ENCODE results near the gene REV1. TPM values are rescaled to one million over a fixed set of nuclear protein-coding genes. Genes with fewer than 3 reads are reported as not detected.

Gene REV1
- polyA plus RNA-seq, 3 donors: 6.5 to 39.9 (median 9.5) TPM

DNA sequence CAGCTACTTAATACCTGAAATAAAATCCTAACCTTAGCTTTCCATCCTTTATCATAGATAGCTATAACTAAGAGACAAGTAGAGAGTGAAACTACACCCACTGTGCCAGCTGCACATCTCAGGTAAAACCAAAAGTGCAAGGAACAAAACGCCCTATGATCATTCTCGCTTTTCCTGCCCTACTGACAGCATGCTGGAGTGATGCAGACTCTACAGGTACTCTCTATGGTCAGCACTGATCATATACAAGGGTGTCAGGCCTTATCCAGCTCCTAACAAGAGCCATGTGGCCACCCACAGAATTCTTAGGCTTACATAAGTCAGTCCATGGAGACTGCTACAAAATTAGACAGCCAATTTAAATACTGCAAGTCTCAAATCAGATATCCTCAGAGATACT lies 45.6 kb downstream of the REV1 start:
- Histone ChIP-seq H3K4me2 (replicated peaks; ENCODE audit: extremely low read depth, low read length, poor library complexity, severe bottlenecking) (no peak overlapping the region), H2AFZ (ENCODE audit: insufficient read depth, low read depth, low read length, poor library complexity, severe bottlenecking) (no peak overlapping the region), H3K9me3 (replicated peaks in 1 of 2; ENCODE audit: control insufficient read depth in 1 of 2, insufficient read depth in 1 of 2, low read length in 2 of 2) (no peaks in the 10 kb centered on the region), H3K4me3 (replicated peaks in 1 of 3; ENCODE audit: low read depth in 2 of 3, low read length in 3 of 3) (no peak overlapping the region), H3K9ac (ENCODE audit: insufficient read depth, low read length, poor library complexity, severe bottlenecking) (no peak overlapping the region), H3K4me1 (ENCODE audit: control insufficient read depth in 1 of 2, insufficient read depth in 2 of 2, low read length in 2 of 2) (no peaks in the 10 kb centered on the region), H3K36me3 (replicated peaks in 1 of 2; ENCODE audit: control insufficient read depth in 1 of 2, insufficient read depth in 2 of 2, low read length in 2 of 2) (peaks cover 52 to 85% of the 10 kb centered on the region in 2 donors), H4K20me1 (ENCODE audit: insufficient read depth, low read length) (peaks cover 5% of the 10 kb centered on the region), H3K27me3 (ENCODE audit: control insufficient read depth in 2 of 2, insufficient read depth in 2 of 2, low read length in 2 of 2) (no peaks in the 10 kb centered on the region), H3K27ac (ENCODE audit: low read depth in 1 of 2, low read length in 2 of 2) (no peak overlapping the region), H3K79me2 (ENCODE audit: insufficient read depth, low read length) (peaks cover 6% of the 10 kb centered on the region)
- peak overlapping the region in 1 of 7 donors; percentile 42 for H3K27ac Mint-ChIP-seq
- peaks cover 0 to 1% (median 0%) of the 10 kb centered on the region in 3 donors for H3K27me3 Mint-ChIP-seq (ENCODE audit: low read depth in 3 of 3)
- intact Hi-C loops (cut with micrococcal nuclease): no loop called here
- no peaks in the 10 kb centered on the region for H3K9me3 Mint-ChIP-seq
- TF ChIP-seq, protein P1, sequence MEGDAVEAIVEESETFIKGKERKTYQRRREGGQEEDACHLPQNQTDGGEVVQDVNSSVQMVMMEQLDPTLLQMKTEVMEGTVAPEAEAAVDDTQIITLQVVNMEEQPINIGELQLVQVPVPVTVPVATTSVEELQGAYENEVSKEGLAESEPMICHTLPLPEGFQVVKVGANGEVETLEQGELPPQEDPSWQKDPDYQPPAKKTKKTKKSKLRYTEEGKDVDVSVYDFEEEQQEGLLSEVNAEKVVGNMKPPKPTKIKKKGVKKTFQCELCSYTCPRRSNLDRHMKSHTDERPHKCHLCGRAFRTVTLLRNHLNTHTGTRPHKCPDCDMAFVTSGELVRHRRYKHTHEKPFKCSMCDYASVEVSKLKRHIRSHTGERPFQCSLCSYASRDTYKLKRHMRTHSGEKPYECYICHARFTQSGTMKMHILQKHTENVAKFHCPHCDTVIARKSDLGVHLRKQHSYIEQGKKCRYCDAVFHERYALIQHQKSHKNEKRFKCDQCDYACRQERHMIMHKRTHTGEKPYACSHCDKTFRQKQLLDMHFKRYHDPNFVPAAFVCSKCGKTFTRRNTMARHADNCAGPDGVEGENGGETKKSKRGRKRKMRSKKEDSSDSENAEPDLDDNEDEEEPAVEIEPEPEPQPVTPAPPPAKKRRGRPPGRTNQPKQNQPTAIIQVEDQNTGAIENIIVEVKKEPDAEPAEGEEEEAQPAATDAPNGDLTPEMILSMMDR (IDR thresholded peaks at IDR 0.05): no peak
- H3K36me3 Mint-ChIP-seq: peaks cover 35 to 56% of the 10 kb centered on the region in 2 donors
- no peak for DNase-seq
- no peaks in the 10 kb centered on the region for H3K4me1 Mint-ChIP-seq
- no peak overlapping the region for H3K4me3 Mint-ChIP-seq
- WGBS (ENCODE audit: insufficient coverage): 100% methylated on average over 2 of the region's 2 CpGs

DNA sequence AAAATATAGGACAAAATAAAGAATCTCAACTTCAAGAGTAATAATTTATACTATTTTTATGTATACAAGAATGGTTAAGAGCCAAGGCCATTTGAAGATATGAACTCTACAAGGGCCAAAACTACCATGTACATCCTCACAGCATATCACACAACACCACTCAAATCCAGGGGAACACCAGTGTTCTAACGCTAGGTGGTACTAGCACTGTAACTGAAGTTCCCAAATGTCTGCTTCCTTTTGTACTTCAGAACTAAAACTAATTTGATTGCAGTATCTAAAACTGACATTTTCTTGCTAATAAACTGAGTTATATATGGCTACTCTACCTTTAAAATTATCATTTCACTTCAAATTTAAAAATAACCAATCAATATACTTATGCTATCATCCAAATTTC lies 47.0 kb downstream of the REV1 start:
- intact Hi-C loops (cut with micrococcal nuclease): no loop called here
- no peaks in the 10 kb centered on the region for H3K4me1 ChIP-seq (ENCODE audit: control insufficient read depth in 1 of 2, insufficient read depth in 2 of 2, low read length in 2 of 2)
- H2AFZ ChIP-seq (ENCODE audit: insufficient read depth, low read depth, low read length, poor library complexity, severe bottlenecking): no peak overlapping the region
- H3K27ac Mint-ChIP-seq: no peak overlapping the region
- no peaks in the 10 kb centered on the region for H3K9me3 Mint-ChIP-seq
- H3K4me1 Mint-ChIP-seq: no peaks in the 10 kb centered on the region
- no peak overlapping the region for H3K4me2 ChIP-seq (replicated peaks; ENCODE audit: extremely low read depth, low read length, poor library complexity, severe bottlenecking)
- H3K27me3 Mint-ChIP-seq (ENCODE audit: low read depth in 3 of 3): peaks cover 0 to 1% (median 0%) of the 10 kb centered on the region in 3 donors
- no peaks in the 10 kb centered on the region for H3K27me3 ChIP-seq (ENCODE audit: control insufficient read depth in 2 of 2, insufficient read depth in 2 of 2, low read length in 2 of 2)
- H3K4me3 ChIP-seq (replicated peaks in 1 of 3; ENCODE audit: low read depth in 2 of 3, low read length in 3 of 3): no peak overlapping the region
- H3K4me3 Mint-ChIP-seq: no peak overlapping the region
- H4K20me1 ChIP-seq (ENCODE audit: insufficient read depth, low read length): peaks cover 5% of the 10 kb centered on the region
- peaks cover 6% of the 10 kb centered on the region for H3K79me2 ChIP-seq (ENCODE audit: insufficient read depth, low read length)
- H3K9me3 ChIP-seq (replicated peaks in 1 of 2; ENCODE audit: control insufficient read depth in 1 of 2, insufficient read depth in 1 of 2, low read length in 2 of 2): no peaks in the 10 kb centered on the region
- TF ChIP-seq, protein P1 (IDR thresholded peaks at IDR 0.05): peak; percentile 14
- no CpG with 5 or more reads among the region's 1 CpG for WGBS (ENCODE audit: insufficient coverage)
- H3K9ac ChIP-seq (ENCODE audit: insufficient read depth, low read length, poor library complexity, severe bottlenecking): no peak overlapping the region
- DNase-seq: peak in 2 of 3 donors; percentile 6 to 7
- H3K36me3 Mint-ChIP-seq: peaks cover 37 to 58% of the 10 kb centered on the region in 2 donors
- no peak overlapping the region for H3K27ac ChIP-seq (ENCODE audit: low read depth in 1 of 2, low read length in 2 of 2)
- peaks cover 53 to 87% of the 10 kb centered on the region in 2 donors for H3K36me3 ChIP-seq (replicated peaks in 1 of 2; ENCODE audit: control insufficient read depth in 1 of 2, insufficient read depth in 2 of 2, low read length in 2 of 2)
